SK-N-SH treated with all-trans-retinoic acid at 6 μM for 48 hours (cell line): ENCODE data around the gene TMPRSS6.

Source experiments
- ESRRG ChIP-seq: fragments of 250-450 bp; sonication (Bioruptor Pico); IDR thresholded peaks from 2 replicates; pipeline ENCODE4 v1.6.1; 2021; ENCODE audit warnings: mild to moderate bottlenecking
- ISL1 ChIP-seq: fragments of 250-450 bp; sonication (Bioruptor Pico); IDR thresholded peaks from 2 replicates; pipeline ENCODE4 v2.1.2; 2022; ENCODE audit warnings: mild to moderate bottlenecking, moderate library complexity
- PATZ1 ChIP-seq: fragments of 250-450 bp; sonication (Bioruptor Pico); IDR thresholded peaks from 2 replicates; pipeline ENCODE4 v1.8.0; 2020; ENCODE audit warnings: mild to moderate bottlenecking, moderate library complexity, borderline replicate concordance
- PPARA ChIP-seq: fragments of 250-450 bp; sonication (Bioruptor Pico); IDR thresholded peaks from 2 replicates; pipeline ENCODE4 v1.5.0; 2020; ENCODE audit warnings: mild to moderate bottlenecking, borderline replicate concordance
- TOX ChIP-seq: fragments of 250-450 bp; sonication (Bioruptor Pico); IDR thresholded peaks from 2 replicates; pipeline ENCODE4 v1.8.0; 2021; ENCODE audit warnings: mild to moderate bottlenecking, moderate library complexity, borderline replicate concordance
- ZFP3 ChIP-seq: fragments of 250-450 bp; sonication (Bioruptor Pico); IDR thresholded peaks from 2 replicates; pipeline ENCODE4 v1.5.0; 2020; ENCODE audit warnings: mild to moderate bottlenecking, moderate library complexity
- ZNF70 ChIP-seq: fragments of 450-650 bp; formaldehyde crosslinking; IDR thresholded peaks from 2 replicates; pipeline ENCODE4 v1.5.0; 2020; ENCODE audit warnings: mild to moderate bottlenecking, moderate library complexity
- TF ChIP-seq, protein P1 (sequence below): fragments of 250-450 bp; sonication (Bioruptor Pico); IDR thresholded peaks from 2 replicates; pipeline ENCODE4 v1.5.0; 2020; ENCODE audit warnings: mild to moderate bottlenecking, moderate library complexity
- TF ChIP-seq, protein P2 (sequence below): fragments of 250-450 bp; sonication (Bioruptor Pico); IDR thresholded peaks from 2 replicates; pipeline ENCODE4 v1.8.0; 2021; ENCODE audit warnings: low read depth, mild to moderate bottlenecking, moderate library complexity, borderline replicate concordance
- TF ChIP-seq, protein P3 (sequence below): fragments of 250-450 bp; sonication (Bioruptor Pico); IDR thresholded peaks from 2 replicates; pipeline ENCODE4 v1.5.1; 2020; ENCODE audit warnings: low read depth, mild to moderate bottlenecking, moderate library complexity

DNA sequence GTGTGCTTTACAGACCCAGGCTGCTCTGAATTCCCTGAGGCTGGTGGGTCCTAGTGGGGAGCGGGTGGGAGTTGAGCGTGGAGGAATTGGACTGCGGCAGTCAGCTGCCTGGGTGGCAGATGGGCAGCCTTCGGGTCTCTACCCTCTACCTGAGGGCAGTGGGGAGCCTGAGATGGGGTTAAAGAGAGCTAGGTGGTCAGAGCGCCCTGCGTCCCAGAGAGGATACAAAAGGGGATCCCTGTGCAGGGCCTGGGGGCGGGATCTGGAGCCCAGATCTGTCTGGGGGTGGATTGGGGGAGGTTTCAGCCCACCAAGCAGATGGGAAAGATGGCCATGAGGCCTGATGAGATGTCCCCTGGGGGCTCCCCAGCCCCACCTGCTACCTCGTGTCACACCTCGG, 39.8 kb downstream of the TMPRSS6 start:
- TF ChIP-seq, protein P1, sequence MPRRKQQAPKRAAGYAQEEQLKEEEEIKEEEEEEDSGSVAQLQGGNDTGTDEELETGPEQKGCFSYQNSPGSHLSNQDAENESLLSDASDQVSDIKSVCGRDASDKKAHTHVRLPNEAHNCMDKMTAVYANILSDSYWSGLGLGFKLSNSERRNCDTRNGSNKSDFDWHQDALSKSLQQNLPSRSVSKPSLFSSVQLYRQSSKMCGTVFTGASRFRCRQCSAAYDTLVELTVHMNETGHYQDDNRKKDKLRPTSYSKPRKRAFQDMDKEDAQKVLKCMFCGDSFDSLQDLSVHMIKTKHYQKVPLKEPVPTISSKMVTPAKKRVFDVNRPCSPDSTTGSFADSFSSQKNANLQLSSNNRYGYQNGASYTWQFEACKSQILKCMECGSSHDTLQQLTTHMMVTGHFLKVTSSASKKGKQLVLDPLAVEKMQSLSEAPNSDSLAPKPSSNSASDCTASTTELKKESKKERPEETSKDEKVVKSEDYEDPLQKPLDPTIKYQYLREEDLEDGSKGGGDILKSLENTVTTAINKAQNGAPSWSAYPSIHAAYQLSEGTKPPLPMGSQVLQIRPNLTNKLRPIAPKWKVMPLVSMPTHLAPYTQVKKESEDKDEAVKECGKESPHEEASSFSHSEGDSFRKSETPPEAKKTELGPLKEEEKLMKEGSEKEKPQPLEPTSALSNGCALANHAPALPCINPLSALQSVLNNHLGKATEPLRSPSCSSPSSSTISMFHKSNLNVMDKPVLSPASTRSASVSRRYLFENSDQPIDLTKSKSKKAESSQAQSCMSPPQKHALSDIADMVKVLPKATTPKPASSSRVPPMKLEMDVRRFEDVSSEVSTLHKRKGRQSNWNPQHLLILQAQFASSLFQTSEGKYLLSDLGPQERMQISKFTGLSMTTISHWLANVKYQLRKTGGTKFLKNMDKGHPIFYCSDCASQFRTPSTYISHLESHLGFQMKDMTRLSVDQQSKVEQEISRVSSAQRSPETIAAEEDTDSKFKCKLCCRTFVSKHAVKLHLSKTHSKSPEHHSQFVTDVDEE, result no peak
- TF ChIP-seq ZFP3 (CRISPR knock-in tag) (no peak), ESRRG (CRISPR knock-in tag) (no peak), ISL1 (CRISPR knock-in tag) (no peak), PATZ1 (CRISPR knock-in tag) (no peak), TOX (CRISPR knock-in tag) (no peak), ZNF70 (CRISPR knock-in tag) (no peak), PPARA (no peak)
- TF ChIP-seq, protein P2, sequence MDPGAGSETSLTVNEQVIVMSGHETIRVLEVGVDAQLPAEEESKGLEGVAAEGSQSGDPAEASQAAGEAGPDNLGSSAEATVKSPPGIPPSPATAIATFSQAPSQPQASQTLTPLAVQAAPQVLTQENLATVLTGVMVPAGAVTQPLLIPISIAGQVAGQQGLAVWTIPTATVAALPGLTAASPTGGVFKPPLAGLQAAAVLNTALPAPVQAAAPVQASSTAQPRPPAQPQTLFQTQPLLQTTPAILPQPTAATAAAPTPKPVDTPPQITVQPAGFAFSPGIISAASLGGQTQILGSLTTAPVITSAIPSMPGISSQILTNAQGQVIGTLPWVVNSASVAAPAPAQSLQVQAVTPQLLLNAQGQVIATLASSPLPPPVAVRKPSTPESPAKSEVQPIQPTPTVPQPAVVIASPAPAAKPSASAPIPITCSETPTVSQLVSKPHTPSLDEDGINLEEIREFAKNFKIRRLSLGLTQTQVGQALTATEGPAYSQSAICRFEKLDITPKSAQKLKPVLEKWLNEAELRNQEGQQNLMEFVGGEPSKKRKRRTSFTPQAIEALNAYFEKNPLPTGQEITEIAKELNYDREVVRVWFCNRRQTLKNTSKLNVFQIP (CRISPR knock-in tag), result no peak
- TF ChIP-seq, protein P3, sequence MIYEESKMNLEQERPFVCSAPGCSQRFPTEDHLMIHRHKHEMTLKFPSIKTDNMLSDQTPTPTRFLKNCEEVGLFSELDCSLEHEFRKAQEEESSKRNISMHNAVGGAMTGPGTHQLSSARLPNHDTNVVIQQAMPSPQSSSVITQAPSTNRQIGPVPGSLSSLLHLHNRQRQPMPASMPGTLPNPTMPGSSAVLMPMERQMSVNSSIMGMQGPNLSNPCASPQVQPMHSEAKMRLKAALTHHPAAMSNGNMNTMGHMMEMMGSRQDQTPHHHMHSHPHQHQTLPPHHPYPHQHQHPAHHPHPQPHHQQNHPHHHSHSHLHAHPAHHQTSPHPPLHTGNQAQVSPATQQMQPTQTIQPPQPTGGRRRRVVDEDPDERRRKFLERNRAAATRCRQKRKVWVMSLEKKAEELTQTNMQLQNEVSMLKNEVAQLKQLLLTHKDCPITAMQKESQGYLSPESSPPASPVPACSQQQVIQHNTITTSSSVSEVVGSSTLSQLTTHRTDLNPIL, result no peak
